ENCODE data around the gene ZW10. TPM values are rescaled to one million over a fixed set of nuclear protein-coding genes. Genes with fewer than 3 reads are reported as not detected.
A peak's percentile ranks its signal among the peaks of the same experiment; 100 is the strongest.

ZW10 gene
- total RNA-seq (ENCODE audit: unreplicated experiment), result 25.2 TPM
- long read RNA-seq, transcript ZW10-201 (16 exons, 2,992 nt), result major isoform, 13 of 17 reads
- long read RNA-seq, partial matches to known transcripts, result 1 of 17 reads
- long read RNA-seq, other reads (novel, unspliced or antisense), result 3 of 17 reads

- H3K27me3 Mint-ChIP-seq (ENCODE audit: unreplicated experiment), result no peaks in the 10 kb centered on the region
- H3K36me3 Mint-ChIP-seq (ENCODE audit: low read depth, unreplicated experiment), result no peaks in the 10 kb centered on the region
Measured at GRCh38 chr11:113773416-113774173, at the start of gene ZW10. ZW10 (minus strand) TSS chr11:113773692; CDS start chr11:113773666, 26 bp downstream.

GRCh38 chr11:113818426-113818825 lies 44.9 kb upstream of the ZW10 start:
- Mint-ChIP-seq H3K27me3 (ENCODE audit: unreplicated experiment) (no peaks in the 10 kb centered on the region), H3K36me3 (ENCODE audit: low read depth, unreplicated experiment) (peaks cover 28% of the 10 kb centered on the region), H3K9me3 (ENCODE audit: unreplicated experiment) (no peaks in the 10 kb centered on the region), H3K4me1 (ENCODE audit: unreplicated experiment) (no peaks in the 10 kb centered on the region), H3K4me3 (ENCODE audit: unreplicated experiment) (no peak overlapping the region), H3K27ac (ENCODE audit: unreplicated experiment) (no peak overlapping the region)
- DNase-seq (ENCODE audit: low spot score), result no peak
- TF ChIP-seq, protein P1, sequence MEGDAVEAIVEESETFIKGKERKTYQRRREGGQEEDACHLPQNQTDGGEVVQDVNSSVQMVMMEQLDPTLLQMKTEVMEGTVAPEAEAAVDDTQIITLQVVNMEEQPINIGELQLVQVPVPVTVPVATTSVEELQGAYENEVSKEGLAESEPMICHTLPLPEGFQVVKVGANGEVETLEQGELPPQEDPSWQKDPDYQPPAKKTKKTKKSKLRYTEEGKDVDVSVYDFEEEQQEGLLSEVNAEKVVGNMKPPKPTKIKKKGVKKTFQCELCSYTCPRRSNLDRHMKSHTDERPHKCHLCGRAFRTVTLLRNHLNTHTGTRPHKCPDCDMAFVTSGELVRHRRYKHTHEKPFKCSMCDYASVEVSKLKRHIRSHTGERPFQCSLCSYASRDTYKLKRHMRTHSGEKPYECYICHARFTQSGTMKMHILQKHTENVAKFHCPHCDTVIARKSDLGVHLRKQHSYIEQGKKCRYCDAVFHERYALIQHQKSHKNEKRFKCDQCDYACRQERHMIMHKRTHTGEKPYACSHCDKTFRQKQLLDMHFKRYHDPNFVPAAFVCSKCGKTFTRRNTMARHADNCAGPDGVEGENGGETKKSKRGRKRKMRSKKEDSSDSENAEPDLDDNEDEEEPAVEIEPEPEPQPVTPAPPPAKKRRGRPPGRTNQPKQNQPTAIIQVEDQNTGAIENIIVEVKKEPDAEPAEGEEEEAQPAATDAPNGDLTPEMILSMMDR (IDR thresholded peaks at IDR 0.05; ENCODE audit: unreplicated experiment), result no peak

More at GRCh38 chr11:113773416-113774173, at the start of gene ZW10:
- Mint-ChIP-seq H3K27ac (ENCODE audit: unreplicated experiment) (peak within 1 kb of the TSS; percentile 93), H3K9me3 (ENCODE audit: unreplicated experiment) (no peaks in the 10 kb centered on the region), H3K4me3 (ENCODE audit: unreplicated experiment) (peak within 1 kb of the TSS; percentile 99), H3K4me1 (ENCODE audit: unreplicated experiment) (peaks cover 37% of the 10 kb centered on the region)
- DNase-seq (ENCODE audit: low spot score), result peak; percentile 96
- TF ChIP-seq, protein P1 (IDR thresholded peaks at IDR 0.05; ENCODE audit: unreplicated experiment), result peak; percentile 88

- no peak for DNase-seq (ENCODE audit: low spot score)
- Mint-ChIP-seq H3K27me3 (ENCODE audit: unreplicated experiment) (no peaks in the 10 kb centered on the region), H3K27ac (ENCODE audit: unreplicated experiment) (no peak overlapping the region), H3K4me3 (ENCODE audit: unreplicated experiment) (no peak overlapping the region), H3K9me3 (ENCODE audit: unreplicated experiment) (no peaks in the 10 kb centered on the region), H3K36me3 (ENCODE audit: low read depth, unreplicated experiment) (peaks cover 27% of the 10 kb centered on the region), H3K4me1 (ENCODE audit: unreplicated experiment) (no peaks in the 10 kb centered on the region)
- TF ChIP-seq, protein P1 (IDR thresholded peaks at IDR 0.05; ENCODE audit: unreplicated experiment), result no peak
Measured at GRCh38 chr11:113817626-113818025, 44.1 kb upstream of the ZW10 start.

- no peaks in the 10 kb centered on the region for H3K27me3 Mint-ChIP-seq (ENCODE audit: unreplicated experiment)
- TF ChIP-seq, protein P1 (IDR thresholded peaks at IDR 0.05; ENCODE audit: unreplicated experiment), result no peak
- no peak overlapping the region for H3K27ac Mint-ChIP-seq (ENCODE audit: unreplicated experiment)
- H3K36me3 Mint-ChIP-seq (ENCODE audit: low read depth, unreplicated experiment), result peaks cover 28% of the 10 kb centered on the region
- DNase-seq (ENCODE audit: low spot score), result no peak
- no peaks in the 10 kb centered on the region for H3K4me1 Mint-ChIP-seq (ENCODE audit: unreplicated experiment)
- no peak overlapping the region for H3K4me3 Mint-ChIP-seq (ENCODE audit: unreplicated experiment)
- H3K9me3 Mint-ChIP-seq (ENCODE audit: unreplicated experiment), result no peaks in the 10 kb centered on the region
Measured at GRCh38 chr11:113817162-113817561, 43.7 kb upstream of the ZW10 start.

DNA sequence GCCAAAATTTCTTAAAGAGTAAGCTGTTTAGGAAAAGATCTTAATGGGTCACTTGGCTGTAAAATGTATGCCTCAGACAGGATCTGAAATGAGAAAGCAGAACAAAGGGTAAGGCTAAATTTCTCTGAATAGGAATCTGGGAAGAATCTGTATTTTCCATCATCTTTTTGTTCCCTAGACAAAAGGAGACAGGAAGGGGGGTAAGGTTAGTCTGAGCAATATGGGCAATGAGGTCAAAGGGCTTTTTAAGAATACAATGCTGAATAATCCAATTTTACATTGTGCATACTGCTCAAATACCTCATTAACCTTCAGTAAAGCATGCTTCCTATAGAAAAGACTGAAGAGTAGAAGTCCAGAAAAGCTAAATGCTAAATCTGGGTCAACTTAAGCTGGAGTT lies 40.7 kb upstream of the ZW10 start:
- Mint-ChIP-seq H3K4me3 (ENCODE audit: unreplicated experiment) (no peak overlapping the region), H3K4me1 (ENCODE audit: unreplicated experiment) (no peaks in the 10 kb centered on the region), H3K27ac (ENCODE audit: unreplicated experiment) (peak overlapping the region; percentile 5), H3K36me3 (ENCODE audit: low read depth, unreplicated experiment) (peaks cover 16% of the 10 kb centered on the region), H3K9me3 (ENCODE audit: unreplicated experiment) (no peaks in the 10 kb centered on the region), H3K27me3 (ENCODE audit: unreplicated experiment) (no peaks in the 10 kb centered on the region)
- no peak for DNase-seq (ENCODE audit: low spot score)
- TF ChIP-seq, protein P1 (IDR thresholded peaks at IDR 0.05; ENCODE audit: unreplicated experiment), result no peak
